ENCODE data around the gene PLCB3.

The PLCB3 gene

DNA sequence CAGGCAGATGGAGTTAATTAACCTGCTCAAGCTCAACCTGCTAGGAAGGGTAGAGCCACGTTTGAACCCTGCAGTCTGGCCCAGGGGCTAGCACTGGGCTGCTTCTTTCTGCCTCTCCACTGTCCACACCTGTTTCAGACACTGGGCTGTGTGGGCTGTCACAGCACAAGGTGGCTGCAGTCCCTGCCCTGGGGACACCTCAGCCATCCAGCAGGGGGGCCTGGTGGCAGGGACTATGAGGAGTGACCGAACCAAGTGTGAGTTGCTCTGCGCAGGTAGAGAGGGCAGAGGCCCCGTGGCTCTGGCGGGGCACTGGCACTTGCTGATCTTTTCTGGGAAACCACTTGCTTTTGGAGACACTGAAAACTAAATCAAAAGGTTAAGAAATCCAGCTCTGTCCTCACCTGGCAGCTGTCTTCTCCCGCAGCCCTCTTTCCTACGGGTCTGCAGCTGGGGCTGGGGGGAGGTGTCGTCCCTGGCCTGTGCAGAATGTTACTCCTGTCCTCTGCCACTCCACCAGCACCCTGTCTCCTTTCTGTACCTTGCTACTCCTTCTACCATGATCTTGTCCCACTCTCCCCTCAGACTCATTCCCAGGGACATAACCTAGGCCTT lies 27.4 kb downstream of the PLCB3 start:
- Mint-ChIP-seq H3K27ac (no peak overlapping the region), H3K9me3 (no peaks in the 10 kb centered on the region), H3K4me3 (no peak overlapping the region), H3K4me1 (peaks cover 15% of the 10 kb centered on the region), H3K27me3 (no peaks in the 10 kb centered on the region), H3K36me3 (peaks cover 15% of the 10 kb centered on the region)
- DNase-seq, result no peak
- CTCF ChIA-PET, result no interaction called here

DNA sequence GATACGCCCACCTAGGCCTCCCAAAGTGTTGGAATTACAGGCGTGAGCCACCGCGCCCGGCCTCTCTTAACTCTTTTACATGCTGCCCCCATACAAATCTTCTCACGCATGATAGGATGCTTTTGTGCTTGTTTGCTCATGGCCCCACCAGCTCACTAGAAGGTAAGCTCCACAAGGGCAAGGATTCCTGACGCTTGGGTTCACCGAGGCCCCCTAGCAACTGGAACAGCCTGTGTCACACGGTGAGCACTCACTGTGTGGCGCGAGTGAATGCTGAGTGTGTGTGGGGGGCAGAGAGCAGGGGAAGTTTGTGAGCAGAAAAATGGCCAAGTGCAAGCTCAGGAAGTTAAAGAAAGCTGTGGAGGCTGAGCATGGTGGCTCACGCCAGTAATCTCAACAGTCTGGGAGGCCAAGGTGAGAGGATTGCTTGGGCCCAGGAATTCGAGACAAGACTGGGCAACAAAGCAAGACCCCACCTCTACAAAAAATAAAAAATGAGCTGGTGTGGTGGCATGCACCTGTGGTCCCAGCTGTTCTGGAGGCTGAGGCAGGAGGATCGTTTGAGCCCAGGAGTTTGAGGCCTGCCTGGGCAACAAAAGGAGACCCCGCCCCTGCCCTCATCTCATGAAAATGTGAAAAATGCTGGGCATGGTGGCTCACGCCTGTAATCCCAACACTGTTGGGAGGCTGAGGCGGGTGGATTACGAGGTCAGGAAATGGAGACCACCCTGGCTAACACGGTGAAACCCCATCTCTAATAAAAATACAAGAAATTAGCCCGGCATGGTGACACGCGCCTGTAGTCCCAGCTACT lies 30.8 kb downstream of the PLCB3 start:
- no peak overlapping the region for H3K4me3 Mint-ChIP-seq
- peaks cover 31% of the 10 kb centered on the region for H3K4me1 Mint-ChIP-seq
- no peaks in the 10 kb centered on the region for H3K27me3 Mint-ChIP-seq
- CTCF ChIA-PET, result interaction anchor here (1.4 kb wide), 1 partner anchor 19 kb away, joined by 4 read pairs; no protein-coding TSS in a partner anchor
- no peak overlapping the region for H3K27ac Mint-ChIP-seq
- DNase-seq, result no peak
- H3K9me3 Mint-ChIP-seq, result no peaks in the 10 kb centered on the region
- H3K36me3 Mint-ChIP-seq, result peaks cover 9% of the 10 kb centered on the region

DNA sequence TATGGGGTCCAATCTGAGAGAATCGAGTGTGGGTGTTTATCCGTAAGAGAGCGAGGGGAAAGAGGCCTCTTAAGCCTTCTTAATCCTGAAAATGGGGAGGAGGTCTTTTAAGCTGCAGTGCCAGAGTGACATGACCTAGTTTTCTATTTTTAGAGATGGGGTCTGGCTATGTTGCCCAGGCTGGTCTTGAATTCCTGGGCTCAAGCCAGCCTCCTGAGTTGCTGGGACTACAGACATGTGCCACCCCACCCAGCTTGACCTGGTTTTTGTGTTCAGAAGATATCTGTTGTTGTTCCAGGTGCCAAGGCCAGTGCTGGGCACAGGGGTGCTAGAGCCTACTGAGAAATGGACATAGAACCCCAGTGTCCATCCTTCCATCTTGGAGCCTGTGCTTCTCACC lies 31.8 kb downstream of the PLCB3 start:
- H3K9me3 Mint-ChIP-seq, result no peaks in the 10 kb centered on the region
- no peaks in the 10 kb centered on the region for H3K27me3 Mint-ChIP-seq
- peaks cover 9% of the 10 kb centered on the region for H3K36me3 Mint-ChIP-seq
- H3K4me3 Mint-ChIP-seq, result peak overlapping the region; percentile 83
- no peak overlapping the region for H3K27ac Mint-ChIP-seq
- peaks cover 32% of the 10 kb centered on the region for H3K4me1 Mint-ChIP-seq
- CTCF ChIA-PET, result interaction anchor here (0.8 to 2.5 kb wide), 3 partner anchors 12 to 73 kb away, joined by 3 to 15 read pairs (median 14); no protein-coding TSS in a partner anchor
- no peak for DNase-seq

DNA sequence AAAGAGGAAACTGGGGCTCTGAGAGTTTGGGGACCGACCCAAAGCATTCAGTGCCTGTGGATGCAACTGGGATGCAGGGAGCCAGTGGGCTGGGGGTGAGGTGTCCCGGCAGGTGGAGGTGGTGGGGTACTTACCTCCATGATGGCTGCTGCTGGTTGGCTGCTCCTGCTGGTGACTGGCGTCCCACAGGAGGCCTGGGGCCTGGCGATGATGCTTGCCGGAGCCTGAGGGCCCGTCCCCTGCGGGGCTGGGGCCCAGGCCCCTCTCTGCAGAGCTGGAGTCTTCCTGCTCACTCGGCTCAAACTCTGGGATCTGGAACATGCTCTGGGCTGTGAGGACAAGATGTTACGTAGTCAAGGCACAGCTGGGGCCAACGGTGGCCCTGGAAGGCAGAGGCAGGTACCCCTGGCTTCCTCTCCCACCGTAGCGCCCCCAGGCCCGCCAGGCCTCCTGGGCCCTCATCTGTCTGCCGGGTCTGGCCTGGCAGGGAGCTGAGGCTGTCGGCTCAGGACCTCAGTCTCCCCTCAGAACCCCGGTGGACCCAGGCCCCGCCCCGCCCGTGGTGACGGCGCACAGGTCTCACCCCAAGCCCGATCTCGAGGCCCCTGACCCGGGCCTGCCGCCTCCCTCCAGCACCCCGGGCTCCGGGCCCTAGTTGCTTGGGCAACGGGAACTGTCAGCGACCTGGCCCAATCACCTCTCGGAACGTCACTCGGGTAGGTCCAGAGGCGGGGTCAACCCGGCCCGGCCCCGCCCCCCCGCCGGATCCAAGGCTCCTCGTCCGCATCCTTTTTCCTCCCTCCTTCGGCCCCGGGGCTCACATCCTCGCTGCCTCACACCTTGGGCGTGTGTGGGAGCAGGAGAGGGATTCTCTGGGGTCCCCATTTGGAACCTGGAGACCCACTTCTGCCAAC lies 33.0 kb downstream of the PLCB3 start, which contains the start of gene BAD:
Gene BAD, minus strand, starts transcription at position 618 of the 914 bp plus-strand sequence. Its CDS starts 297 bp downstream, at position 321.
- Mint-ChIP-seq H3K36me3 (peaks cover 4% of the 10 kb centered on the region), H3K4me3 (peak within 1 kb of the TSS; percentile 83), H3K27me3 (peaks cover 10% of the 10 kb centered on the region), H3K9me3 (no peaks in the 10 kb centered on the region), H3K4me1 (peaks cover 29% of the 10 kb centered on the region), H3K27ac (peak within 1 kb of the TSS; percentile 89)
- peak; percentile 96 for DNase-seq
- CTCF ChIA-PET, result interaction anchor here (0.7 to 2.5 kb wide), 5 partner anchors 13 to 80 kb away, joined by 3 to 15 read pairs (median 5); no protein-coding TSS in a partner anchor

DNA sequence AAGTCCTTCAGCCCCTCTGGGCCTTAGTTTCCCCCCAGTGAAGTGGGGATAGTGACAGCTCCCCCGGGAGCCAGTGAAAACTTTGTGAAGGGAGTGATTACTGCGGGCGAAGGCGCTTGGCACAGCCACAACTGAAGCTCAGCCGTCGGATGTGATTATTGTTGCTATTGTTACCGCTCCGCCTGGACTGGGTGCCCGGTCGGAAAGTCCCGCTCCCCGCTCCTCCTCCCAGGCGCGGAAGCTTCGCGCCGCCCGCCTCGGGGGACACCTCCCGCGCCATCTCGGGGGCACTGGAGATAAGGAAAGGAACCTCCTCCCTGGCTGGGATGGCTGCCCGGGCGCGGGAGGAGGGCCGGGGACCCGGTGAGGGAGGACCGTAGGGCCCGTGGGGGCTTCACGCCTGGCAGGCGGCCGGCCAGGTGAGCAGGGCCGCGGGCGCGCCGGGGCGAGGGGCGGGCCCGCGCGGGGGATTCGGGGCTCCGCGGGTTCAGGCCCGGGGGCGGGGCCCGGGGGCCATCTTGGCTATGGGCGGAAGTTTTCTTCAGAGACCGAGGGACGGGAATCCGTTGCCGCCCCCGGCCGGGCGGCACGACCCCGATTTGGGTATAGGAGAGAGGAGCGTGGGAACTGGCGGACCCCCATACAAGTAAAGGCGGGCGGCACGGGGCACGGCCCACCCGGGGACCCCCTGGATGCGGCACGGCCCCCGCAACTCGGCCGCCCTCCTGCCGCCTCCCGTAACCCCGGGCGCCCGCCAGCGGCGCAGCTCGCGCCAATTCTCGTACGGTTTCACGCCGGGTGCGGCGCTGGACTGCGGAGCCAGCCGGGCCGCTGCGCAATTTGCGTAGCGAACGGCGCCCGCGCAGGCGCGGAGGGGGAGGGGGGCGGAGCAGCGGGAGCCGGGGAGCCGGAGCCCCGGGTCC lies 33.9 kb downstream of the PLCB3 start, which contains the start of gene GPR137:
Gene GPR137, plus strand, starts transcription at position 887 of the 923 bp plus-strand sequence. CDS start 677 bp downstream, outside the sequence.
- Mint-ChIP-seq H3K27me3 (peaks cover 19% of the 10 kb centered on the region), H3K36me3 (peaks cover 2% of the 10 kb centered on the region)
- CTCF ChIA-PET, result interaction anchor here (0.6 to 2.5 kb wide), 5 partner anchors 8 to 81 kb away, joined by 3 to 14 read pairs (median 3); no protein-coding TSS in a partner anchor

DNA sequence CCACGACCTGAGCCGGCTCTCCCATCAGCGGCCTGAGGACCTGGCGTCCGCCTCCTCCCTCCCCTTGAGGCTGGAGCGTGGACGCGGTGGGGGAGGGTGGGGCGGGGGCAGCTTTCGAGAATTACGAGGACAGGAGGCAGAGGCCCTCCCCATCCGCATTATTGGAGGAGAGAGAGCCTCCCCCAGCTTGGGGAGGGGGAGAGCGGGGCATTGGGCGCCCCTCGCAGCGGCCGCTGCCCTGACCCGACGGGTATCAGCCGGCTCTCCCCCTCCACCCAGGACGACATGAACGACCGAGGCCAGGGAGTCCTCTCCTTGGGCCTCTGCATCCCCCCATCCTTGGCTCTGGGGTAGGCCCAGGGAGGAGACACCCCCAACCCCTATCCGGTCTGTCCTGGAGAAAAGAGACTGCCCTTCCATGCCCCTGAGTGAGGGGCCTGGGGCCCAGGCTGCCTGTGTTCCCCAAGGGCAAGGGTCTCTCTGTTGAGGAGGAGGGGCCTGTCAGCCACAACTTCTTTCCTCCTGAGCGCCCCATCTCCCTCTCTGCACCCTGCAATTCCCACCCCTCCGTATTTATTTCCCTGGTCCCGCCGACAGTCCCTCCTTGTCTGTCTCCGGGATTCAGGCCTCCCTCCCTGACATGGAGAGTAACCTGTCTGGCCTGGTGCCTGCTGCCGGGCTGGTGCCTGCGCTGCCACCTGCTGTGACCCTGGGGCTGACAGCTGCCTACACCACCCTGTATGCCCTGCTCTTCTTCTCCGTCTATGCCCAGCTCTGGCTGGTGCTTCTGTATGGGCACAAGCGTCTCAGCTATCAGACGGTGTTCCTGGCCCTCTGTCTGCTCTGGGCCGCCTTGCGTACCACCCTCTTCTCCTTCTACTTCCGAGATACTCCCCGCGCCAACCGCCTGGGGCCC lies 34.8 kb downstream of the PLCB3 start:
- H3K27ac Mint-ChIP-seq, result peak overlapping the region; percentile 85
- H3K4me1 Mint-ChIP-seq, result peaks cover 34% of the 10 kb centered on the region
- no peaks in the 10 kb centered on the region for H3K9me3 Mint-ChIP-seq
- CTCF ChIA-PET, result interaction anchor here (0.7 to 5.9 kb wide), 5 partner anchors 9 to 298 kb away, joined by 3 to 50 read pairs (median 5); partner anchors contain the start of gene CATSPERZ
- H3K27me3 Mint-ChIP-seq, result peaks cover 28% of the 10 kb centered on the region
- peaks cover 9% of the 10 kb centered on the region for H3K36me3 Mint-ChIP-seq
- DNase-seq, result peak; percentile 58
- peak overlapping the region; percentile 84 for H3K4me3 Mint-ChIP-seq

More for the DNA sequence above, 33.9 kb downstream of the PLCB3 start, which contains the start of gene GPR137:
- H3K27ac Mint-ChIP-seq, result peak within 1 kb of the TSS; percentile 89
- peaks cover 29% of the 10 kb centered on the region for H3K4me1 Mint-ChIP-seq
- peak; percentile 92 for DNase-seq
- H3K9me3 Mint-ChIP-seq, result no peaks in the 10 kb centered on the region
- peak within 1 kb of the TSS; percentile 84 for H3K4me3 Mint-ChIP-seq

DNA sequence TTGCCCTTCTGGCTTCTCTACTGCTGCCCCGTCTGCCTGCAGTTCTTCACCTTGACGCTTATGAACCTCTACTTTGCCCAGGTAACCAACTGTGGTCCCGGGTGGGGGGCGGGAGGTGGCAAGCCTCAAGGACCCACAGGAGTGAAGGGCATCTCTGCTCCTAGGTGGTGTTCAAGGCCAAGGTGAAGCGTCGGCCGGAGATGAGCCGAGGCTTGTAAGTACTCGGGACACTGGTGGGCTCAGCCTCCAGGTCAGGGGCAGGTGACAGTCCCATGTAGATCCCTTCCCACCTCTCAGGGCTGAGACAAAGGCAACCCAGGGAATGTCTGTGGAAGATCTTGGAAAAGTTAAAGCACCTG lies 35.5 kb downstream of the PLCB3 start:
- CTCF ChIA-PET, result interaction anchor here (1.2 to 5.9 kb wide), 2 partner anchors 16 to 299 kb away, joined by 3 to 50 read pairs; partner anchors contain the start of gene CATSPERZ
- peak overlapping the region; percentile 84 for H3K4me3 Mint-ChIP-seq

DNA sequence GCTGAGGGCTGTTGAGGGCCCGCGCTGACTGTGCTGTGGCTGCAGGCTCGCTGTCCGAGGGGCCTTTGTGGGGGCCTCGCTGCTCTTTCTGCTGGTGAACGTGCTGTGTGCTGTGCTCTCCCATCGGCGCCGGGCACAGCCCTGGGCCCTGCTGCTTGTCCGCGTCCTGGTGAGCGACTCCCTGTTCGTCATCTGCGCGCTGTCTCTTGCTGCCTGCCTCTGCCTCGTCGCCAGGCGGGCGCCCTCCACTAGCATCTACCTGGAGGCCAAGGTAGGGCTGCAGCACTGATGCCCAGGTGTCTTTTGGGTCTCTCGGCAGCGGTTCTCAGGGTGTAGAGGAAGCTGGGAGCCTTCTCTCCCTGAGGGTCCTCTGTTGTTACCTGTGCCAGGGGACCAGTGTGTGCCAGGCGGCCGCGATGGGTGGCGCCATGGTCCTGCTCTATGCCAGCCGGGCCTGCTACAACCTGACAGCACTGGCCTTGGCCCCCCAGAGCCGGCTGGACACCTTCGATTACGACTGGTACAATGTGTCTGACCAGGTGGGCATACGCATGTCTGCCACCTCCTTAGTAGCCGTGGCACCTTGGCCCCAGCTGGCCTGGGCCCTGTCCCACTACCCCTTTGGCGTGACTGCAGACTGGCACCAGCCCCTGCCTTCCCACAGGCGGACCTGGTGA lies 36.5 kb downstream of the PLCB3 start:
- Mint-ChIP-seq H3K4me3 (peak overlapping the region; percentile 13), H3K36me3 (peaks cover 9% of the 10 kb centered on the region), H3K9me3 (no peaks in the 10 kb centered on the region), H3K27ac (no peak overlapping the region), H3K4me1 (peaks cover 34% of the 10 kb centered on the region), H3K27me3 (peaks cover 43% of the 10 kb centered on the region)
- DNase-seq, result no peak
- CTCF ChIA-PET, result interaction anchor here (5.9 kb wide), 1 partner anchor 15 kb away, joined by 50 read pairs; the partner anchor contains the start of gene CATSPERZ

More for the DNA sequence above, 35.5 kb downstream of the PLCB3 start:
- DNase-seq, result no peak
- Mint-ChIP-seq H3K27me3 (peaks cover 33% of the 10 kb centered on the region), H3K36me3 (peaks cover 9% of the 10 kb centered on the region), H3K27ac (peak overlapping the region; percentile 85), H3K4me1 (peaks cover 34% of the 10 kb centered on the region), H3K9me3 (no peaks in the 10 kb centered on the region)

DNA sequence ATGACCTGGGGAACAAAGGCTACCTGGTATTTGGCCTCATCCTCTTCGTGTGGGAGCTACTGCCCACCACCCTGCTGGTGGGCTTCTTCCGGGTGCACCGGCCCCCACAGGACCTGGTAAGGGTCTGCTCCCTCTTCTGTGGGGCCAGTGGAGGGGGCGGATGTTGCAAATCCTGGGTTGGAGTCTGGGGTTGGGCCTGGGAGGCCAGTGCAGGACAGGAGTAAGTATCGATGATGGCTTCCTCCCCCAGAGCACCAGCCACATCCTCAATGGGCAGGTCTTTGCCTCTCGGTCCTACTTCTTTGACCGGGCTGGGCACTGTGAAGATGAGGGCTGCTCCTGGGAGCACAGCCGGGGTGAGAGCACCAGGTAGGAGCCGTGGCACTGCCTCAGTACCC lies 37.0 kb downstream of the PLCB3 start:
- no peak for DNase-seq
- no peaks in the 10 kb centered on the region for H3K9me3 Mint-ChIP-seq
- no peak overlapping the region for H3K27ac Mint-ChIP-seq
- H3K4me3 Mint-ChIP-seq, result no peak overlapping the region
- peaks cover 7% of the 10 kb centered on the region for H3K36me3 Mint-ChIP-seq
- H3K4me1 Mint-ChIP-seq, result peaks cover 29% of the 10 kb centered on the region
- H3K27me3 Mint-ChIP-seq, result peaks cover 49% of the 10 kb centered on the region
- CTCF ChIA-PET, result interaction anchor here (5.9 kb wide), 1 partner anchor 14 kb away, joined by 50 read pairs; the partner anchor contains the start of gene CATSPERZ

DNA sequence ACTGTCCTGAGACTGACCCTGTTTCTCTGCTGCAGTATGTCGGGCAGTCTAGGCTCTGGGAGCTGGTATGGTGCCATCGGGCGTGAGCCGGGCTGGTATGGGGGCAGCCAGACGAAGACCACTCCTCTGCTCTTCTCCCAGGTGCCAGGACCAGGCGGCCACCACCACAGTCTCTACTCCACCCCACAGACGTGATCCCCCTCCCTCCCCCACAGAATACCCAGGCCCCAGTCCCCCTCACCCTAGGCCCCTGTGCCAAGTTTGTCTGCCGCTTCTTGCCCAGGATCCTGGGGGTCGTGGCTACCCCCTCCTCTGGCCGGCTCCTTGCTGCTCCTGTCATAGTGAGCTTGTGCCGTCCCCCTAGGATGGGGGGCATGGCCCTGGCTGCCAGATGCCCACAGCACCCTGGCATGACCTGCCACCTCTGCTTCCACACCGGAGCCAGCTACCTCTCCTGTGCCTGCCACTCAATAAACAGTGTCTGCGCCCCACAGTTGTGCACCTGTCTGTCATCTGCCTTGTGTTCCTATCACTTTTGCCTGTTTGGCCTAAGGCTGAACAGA lies 37.8 kb downstream of the PLCB3 start:
- peaks cover 23% of the 10 kb centered on the region for H3K4me1 Mint-ChIP-seq
- H3K27ac Mint-ChIP-seq, result no peak overlapping the region
- DNase-seq, result no peak
- no peaks in the 10 kb centered on the region for H3K9me3 Mint-ChIP-seq
- no peak overlapping the region for H3K4me3 Mint-ChIP-seq
- CTCF ChIA-PET, result interaction anchor here (0.9 to 5.9 kb wide), 2 partner anchors 14 to 17 kb away, joined by 3 to 50 read pairs; partner anchors contain the start of gene CATSPERZ
- peaks cover 7% of the 10 kb centered on the region for H3K36me3 Mint-ChIP-seq
- H3K27me3 Mint-ChIP-seq, result peaks cover 56% of the 10 kb centered on the region

All from activated naive CD4-positive, alpha-beta T cell treated with anti-CD3 and anti-CD28 coated beads, Interleukin-2, amount 10 ng/mL, durations not matched to agents 7 days and 5 days (primary cell).